ENCODE measurements around the gene ZBTB2. TPM values are rescaled to one million over a fixed set of nuclear protein-coding genes. Genes with fewer than 3 reads are reported as not detected.

The ZBTB2 gene
- total RNA-seq, 1 experiment from 2014 or later: 14.3 TPM

DNA sequence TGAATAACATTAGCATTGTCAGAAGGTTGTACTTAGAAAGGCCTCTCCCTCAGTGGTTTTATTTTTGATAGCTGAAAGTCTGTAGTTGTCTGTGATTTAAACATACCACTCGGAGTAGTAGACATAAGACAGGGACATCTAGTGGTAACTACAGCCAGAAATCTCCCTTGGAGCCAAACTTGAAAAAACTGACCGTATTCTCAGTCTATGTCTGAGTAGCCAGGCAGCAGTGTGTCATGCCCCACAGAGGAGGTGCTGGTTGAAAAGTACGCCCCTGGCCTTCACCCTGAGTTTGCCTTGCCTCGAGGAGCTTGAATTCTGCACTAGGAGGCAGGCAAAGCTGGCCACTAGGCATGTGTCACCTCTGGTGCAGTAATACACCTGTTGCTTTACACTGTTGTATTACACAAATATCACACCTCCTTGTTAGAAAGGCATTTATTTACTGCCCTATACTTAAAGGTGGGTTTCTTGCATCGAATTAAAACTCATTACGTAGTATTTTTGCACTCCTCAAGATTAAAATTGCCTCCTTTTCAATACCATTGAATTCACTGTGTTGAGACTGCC lies 20.8 kb downstream of the ZBTB2 start:
- Mint-ChIP-seq H3K27me3 (ENCODE audit: low read depth) (no peaks in the 10 kb centered on the region), H3K9me3 (no peaks in the 10 kb centered on the region), H3K36me3 (peaks cover 28% of the 10 kb centered on the region), H3K4me1 (peaks cover 41% of the 10 kb centered on the region), H3K27ac (no peak overlapping the region), H3K4me3 (no peak overlapping the region)
- ChIA-PET POLR2A (no interaction called here), CTCF (interaction anchor here (0.8 to 2.0 kb wide), 5 partner anchors 8 to 553 kb away, joined by 3 to 5 read pairs (median 3); no protein-coding TSS in a partner anchor)
- DNase-seq (ENCODE audit: low spot score) (no peak), ATAC-seq (no peak; the same call in 1 of the 2 replicates)
- no peak for TF ChIP-seq ESRRA (CRISPR knock-in tag; IDR thresholded peaks at IDR 0.05; ENCODE audit: borderline replicate concordance)
- TF ChIP-seq SMAD4 (CRISPR knock-in tag; IDR thresholded peaks at IDR 0.05): no peak
- no peak for TF ChIP-seq SOX15 (CRISPR knock-in tag; IDR thresholded peaks at IDR 0.05)
- TF ChIP-seq, protein P1, sequence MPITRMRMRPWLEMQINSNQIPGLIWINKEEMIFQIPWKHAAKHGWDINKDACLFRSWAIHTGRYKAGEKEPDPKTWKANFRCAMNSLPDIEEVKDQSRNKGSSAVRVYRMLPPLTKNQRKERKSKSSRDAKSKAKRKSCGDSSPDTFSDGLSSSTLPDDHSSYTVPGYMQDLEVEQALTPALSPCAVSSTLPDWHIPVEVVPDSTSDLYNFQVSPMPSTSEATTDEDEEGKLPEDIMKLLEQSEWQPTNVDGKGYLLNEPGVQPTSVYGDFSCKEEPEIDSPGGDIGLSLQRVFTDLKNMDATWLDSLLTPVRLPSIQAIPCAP (CRISPR knock-in tag; IDR thresholded peaks at IDR 0.05): no peak
- no peak for TF ChIP-seq ZNF263 (CRISPR knock-in tag; IDR thresholded peaks at IDR 0.05; ENCODE audit: low read depth)
- TF ChIP-seq, protein P2, sequence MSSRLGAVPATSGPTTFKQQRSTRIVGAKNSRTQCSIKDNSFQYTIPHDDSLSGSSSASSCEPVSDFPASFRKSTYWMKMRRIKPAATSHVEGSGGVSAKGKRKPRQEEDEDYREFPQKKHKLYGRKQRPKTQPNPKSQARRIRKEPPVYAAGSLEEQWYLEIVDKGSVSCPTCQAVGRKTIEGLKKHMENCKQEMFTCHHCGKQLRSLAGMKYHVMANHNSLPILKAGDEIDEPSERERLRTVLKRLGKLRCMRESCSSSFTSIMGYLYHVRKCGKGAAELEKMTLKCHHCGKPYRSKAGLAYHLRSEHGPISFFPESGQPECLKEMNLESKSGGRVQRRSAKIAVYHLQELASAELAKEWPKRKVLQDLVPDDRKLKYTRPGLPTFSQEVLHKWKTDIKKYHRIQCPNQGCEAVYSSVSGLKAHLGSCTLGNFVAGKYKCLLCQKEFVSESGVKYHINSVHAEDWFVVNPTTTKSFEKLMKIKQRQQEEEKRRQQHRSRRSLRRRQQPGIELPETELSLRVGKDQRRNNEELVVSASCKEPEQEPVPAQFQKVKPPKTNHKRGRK (CRISPR knock-in tag; IDR thresholded peaks at IDR 0.05; ENCODE audit: borderline replicate concordance): no peak
- no peak for TF ChIP-seq ETV6 (CRISPR knock-in tag; IDR thresholded peaks at IDR 0.05)
- no peak for TF ChIP-seq ZNF416 (CRISPR knock-in tag; IDR thresholded peaks at IDR 0.05)
- TF ChIP-seq FOXP1 (CRISPR knock-in tag; IDR thresholded peaks at IDR 0.05; ENCODE audit: borderline replicate concordance): no peak
- TF ChIP-seq, protein P3, sequence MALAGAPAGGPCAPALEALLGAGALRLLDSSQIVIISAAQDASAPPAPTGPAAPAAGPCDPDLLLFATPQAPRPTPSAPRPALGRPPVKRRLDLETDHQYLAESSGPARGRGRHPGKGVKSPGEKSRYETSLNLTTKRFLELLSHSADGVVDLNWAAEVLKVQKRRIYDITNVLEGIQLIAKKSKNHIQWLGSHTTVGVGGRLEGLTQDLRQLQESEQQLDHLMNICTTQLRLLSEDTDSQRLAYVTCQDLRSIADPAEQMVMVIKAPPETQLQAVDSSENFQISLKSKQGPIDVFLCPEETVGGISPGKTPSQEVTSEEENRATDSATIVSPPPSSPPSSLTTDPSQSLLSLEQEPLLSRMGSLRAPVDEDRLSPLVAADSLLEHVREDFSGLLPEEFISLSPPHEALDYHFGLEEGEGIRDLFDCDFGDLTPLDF (CRISPR knock-in tag; IDR thresholded peaks at IDR 0.05): no peak

DNA sequence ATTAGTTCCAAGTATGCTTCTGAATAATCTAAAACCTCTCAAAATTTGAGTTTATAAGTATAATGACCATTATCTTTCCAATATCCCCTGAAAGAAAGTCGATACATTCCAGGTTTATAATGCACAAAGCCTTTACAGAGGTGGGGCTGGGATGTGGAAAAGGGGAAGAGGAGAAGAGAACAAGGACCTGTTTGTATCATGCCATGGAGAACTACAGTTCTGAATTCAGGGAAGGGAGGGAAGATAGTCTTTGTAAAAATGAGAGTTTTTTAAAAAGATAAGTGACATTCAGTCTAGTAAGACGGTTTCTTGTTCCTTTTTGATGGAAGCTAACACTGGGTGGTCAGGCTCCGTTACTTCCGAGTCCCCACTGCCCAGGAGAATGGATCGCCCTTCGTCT lies 26.1 kb downstream of the ZBTB2 start:
- H3K27ac Mint-ChIP-seq: no peak overlapping the region
- POLR2A ChIA-PET: interaction anchor here (0.6 kb wide), 1 partner anchor 19 kb away, joined by 3 read pairs; no protein-coding TSS in a partner anchor
- DNase-seq (ENCODE audit: low spot score) (no peak), ATAC-seq (no peak)
- H3K36me3 Mint-ChIP-seq: peaks cover 38% of the 10 kb centered on the region
- TF ChIP-seq ZNF232 (CRISPR knock-in tag; IDR thresholded peaks at IDR 0.05): no peak
- TF ChIP-seq GTF2I (CRISPR knock-in tag; conservative IDR thresholded peaks at IDR 0.05): no peak
- TF ChIP-seq OVOL2 (CRISPR knock-in tag; IDR thresholded peaks at IDR 0.05; ENCODE audit: borderline replicate concordance): no peak
- no peak for TF ChIP-seq ZNF396 (CRISPR knock-in tag; IDR thresholded peaks at IDR 0.05; ENCODE audit: borderline replicate concordance)
- H3K4me1 Mint-ChIP-seq: peaks cover 5% of the 10 kb centered on the region
- no peaks in the 10 kb centered on the region for H3K27me3 Mint-ChIP-seq (ENCODE audit: low read depth)
- CTCF ChIA-PET: no interaction called here
- no peak overlapping the region for H3K4me3 Mint-ChIP-seq
- no peaks in the 10 kb centered on the region for H3K9me3 Mint-ChIP-seq

DNA sequence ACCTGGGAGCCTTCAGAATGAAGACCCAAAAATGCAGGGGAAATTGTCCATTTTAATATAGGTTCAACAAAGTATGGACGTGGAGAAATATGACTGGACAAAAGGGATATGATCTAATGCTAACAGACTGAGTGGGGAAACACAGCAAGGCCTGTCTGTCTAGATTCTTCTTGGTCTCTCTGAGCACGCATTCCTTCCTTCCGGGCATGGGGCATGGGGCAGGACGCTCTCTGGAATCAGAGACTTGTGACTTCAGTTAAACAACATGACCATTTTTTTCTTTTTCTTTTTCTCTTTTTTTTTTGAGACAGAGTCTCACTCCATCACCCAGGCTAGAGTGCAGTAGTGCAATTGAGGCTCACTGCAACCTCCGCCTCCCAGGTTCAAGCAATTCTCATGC lies 31.9 kb downstream of the ZBTB2 start:
- Mint-ChIP-seq H3K4me3 (no peak overlapping the region), H3K27me3 (ENCODE audit: low read depth) (no peaks in the 10 kb centered on the region), H3K9me3 (no peaks in the 10 kb centered on the region), H3K27ac (no peak overlapping the region), H3K36me3 (peaks cover 10% of the 10 kb centered on the region; the same call in 1 of the 2 replicates), H3K4me1 (peaks cover 5% of the 10 kb centered on the region)
- no peak for DNase-seq (ENCODE audit: low spot score)
- POLR2A ChIA-PET: no interaction called here
- TF ChIP-seq SMAD4 (CRISPR knock-in tag; IDR thresholded peaks at IDR 0.05): no peak
- no peak for ATAC-seq
- CTCF ChIA-PET: no interaction called here

DNA sequence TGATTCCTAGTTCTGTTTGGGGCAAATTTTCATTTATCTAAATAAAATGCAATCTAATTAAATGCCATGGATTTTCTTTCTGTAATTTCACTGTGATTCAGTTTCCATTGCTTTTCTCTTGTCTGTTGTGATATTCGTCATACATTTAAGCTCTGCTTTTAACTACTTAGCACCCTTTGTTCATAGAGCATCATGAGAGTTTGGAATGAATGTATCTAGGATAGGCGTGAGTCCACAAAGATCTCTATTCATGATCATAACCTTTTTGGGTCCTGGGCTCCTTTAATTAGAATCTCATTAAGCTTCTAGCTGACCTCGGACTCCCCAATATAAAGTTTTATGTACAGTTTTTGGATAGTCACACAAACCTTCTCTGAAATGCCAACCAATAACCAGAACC lies 32.9 kb downstream of the ZBTB2 start:
- peaks cover 5% of the 10 kb centered on the region for H3K4me1 Mint-ChIP-seq
- H3K9me3 Mint-ChIP-seq: no peaks in the 10 kb centered on the region
- H3K27ac Mint-ChIP-seq: no peak overlapping the region
- H3K4me3 Mint-ChIP-seq: no peak overlapping the region
- DNase-seq (ENCODE audit: low spot score) (no peak), ATAC-seq (no peak)
- H3K36me3 Mint-ChIP-seq: peaks cover 7% of the 10 kb centered on the region; the same call in 1 of the 2 replicates
- H3K27me3 Mint-ChIP-seq (ENCODE audit: low read depth): no peaks in the 10 kb centered on the region
- POLR2A ChIA-PET: no interaction called here
- CTCF ChIA-PET: interaction anchor here (0.8 kb wide), 1 partner anchor 34 kb away, joined by 3 read pairs; no protein-coding TSS in a partner anchor
- TF ChIP-seq ZNF219 (CRISPR knock-in tag; IDR thresholded peaks at IDR 0.05; ENCODE audit: borderline replicate concordance) (no peak), MYBL2 (CRISPR knock-in tag; IDR thresholded peaks at IDR 0.05) (no peak), ZNF138 (CRISPR knock-in tag; conservative IDR thresholded peaks at IDR 0.05) (no peak), NR1H2 (CRISPR knock-in tag; IDR thresholded peaks at IDR 0.05) (no peak), ATF1 (CRISPR knock-in tag; IDR thresholded peaks at IDR 0.05) (no peak), SMAD3 (CRISPR knock-in tag; IDR thresholded peaks at IDR 0.05; ENCODE audit: borderline replicate concordance) (no peak)
- TF ChIP-seq, protein P4, sequence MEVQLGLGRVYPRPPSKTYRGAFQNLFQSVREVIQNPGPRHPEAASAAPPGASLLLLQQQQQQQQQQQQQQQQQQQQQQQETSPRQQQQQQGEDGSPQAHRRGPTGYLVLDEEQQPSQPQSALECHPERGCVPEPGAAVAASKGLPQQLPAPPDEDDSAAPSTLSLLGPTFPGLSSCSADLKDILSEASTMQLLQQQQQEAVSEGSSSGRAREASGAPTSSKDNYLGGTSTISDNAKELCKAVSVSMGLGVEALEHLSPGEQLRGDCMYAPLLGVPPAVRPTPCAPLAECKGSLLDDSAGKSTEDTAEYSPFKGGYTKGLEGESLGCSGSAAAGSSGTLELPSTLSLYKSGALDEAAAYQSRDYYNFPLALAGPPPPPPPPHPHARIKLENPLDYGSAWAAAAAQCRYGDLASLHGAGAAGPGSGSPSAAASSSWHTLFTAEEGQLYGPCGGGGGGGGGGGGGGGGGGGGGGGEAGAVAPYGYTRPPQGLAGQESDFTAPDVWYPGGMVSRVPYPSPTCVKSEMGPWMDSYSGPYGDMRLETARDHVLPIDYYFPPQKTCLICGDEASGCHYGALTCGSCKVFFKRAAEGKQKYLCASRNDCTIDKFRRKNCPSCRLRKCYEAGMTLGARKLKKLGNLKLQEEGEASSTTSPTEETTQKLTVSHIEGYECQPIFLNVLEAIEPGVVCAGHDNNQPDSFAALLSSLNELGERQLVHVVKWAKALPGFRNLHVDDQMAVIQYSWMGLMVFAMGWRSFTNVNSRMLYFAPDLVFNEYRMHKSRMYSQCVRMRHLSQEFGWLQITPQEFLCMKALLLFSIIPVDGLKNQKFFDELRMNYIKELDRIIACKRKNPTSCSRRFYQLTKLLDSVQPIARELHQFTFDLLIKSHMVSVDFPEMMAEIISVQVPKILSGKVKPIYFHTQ (CRISPR knock-in tag; IDR thresholded peaks at IDR 0.05): no peak
- TF ChIP-seq, protein P5, sequence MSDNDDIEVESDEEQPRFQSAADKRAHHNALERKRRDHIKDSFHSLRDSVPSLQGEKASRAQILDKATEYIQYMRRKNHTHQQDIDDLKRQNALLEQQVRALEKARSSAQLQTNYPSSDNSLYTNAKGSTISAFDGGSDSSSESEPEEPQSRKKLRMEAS (CRISPR knock-in tag; IDR thresholded peaks at IDR 0.05): no peak
